HepG2 (cell line): ENCODE measurements around the gene C20orf144. TPM values are rescaled to one million over a fixed set of nuclear protein-coding genes. Genes with fewer than 3 reads are reported as not detected.

Experiments used
- AGO2 ChIP-seq: fragments of 200-400 bp; formaldehyde crosslinking; optimal IDR thresholded peaks from 2 replicates; pipeline ENCODE3; 2017; ENCODE audit warnings: mild to moderate bottlenecking, low read depth, low read length, moderate library complexity
- ATRX ChIP-seq: sonication (generic); formaldehyde crosslinking; IDR thresholded peaks from 2 replicates; pipeline ENCODE4 v1.4.0; 2020; ENCODE audit warnings: missing genetic modification reagents, borderline replicate concordance
- CHD4 ChIP-seq: fragments of 200-600 bp; sonication (generic); IDR thresholded peaks from 2 replicates; pipeline ENCODE4 v1.7.0; 2017; ENCODE audit warnings: mild to moderate bottlenecking, low read length, borderline replicate concordance
- FOXO1 ChIP-seq: sonication (generic); formaldehyde crosslinking; IDR thresholded peaks from 2 replicates; pipeline ENCODE4 v1.4.0; 2020; ENCODE audit warnings: missing genetic modification reagents
- GABPA ChIP-seq, 2 experiments: IDR thresholded peaks; 2 replicates each; pipeline ENCODE4 v1.6.1; 2011 to 2016; ENCODE audit warnings: low read depth in 2 of 2, low read length in 1 of 2, missing biosample characterization in 1 of 2, missing genetic modification characterization in 1 of 2
- JUNB ChIP-seq: sonication (generic); formaldehyde crosslinking; IDR thresholded peaks from 2 replicates; pipeline ENCODE4 v1.8.0; 2022; ENCODE audit warnings: missing genetic modification reagents, mild to moderate bottlenecking, borderline replicate concordance
- POLR2G ChIP-seq: fragments of 200-400 bp; formaldehyde crosslinking; IDR thresholded peaks from 2 replicates; pipeline ENCODE4 v1.6.1; 2018; ENCODE audit warnings: mild to moderate bottlenecking, low read depth, low read length, moderate library complexity
- RAD51 ChIP-seq: fragments of 450-650 bp; IDR thresholded peaks from 2 replicates; pipeline ENCODE4 v1.6.1; 2016; ENCODE audit warnings: borderline replicate concordance
- RORA ChIP-seq: sonication (generic); formaldehyde crosslinking; IDR thresholded peaks from 2 replicates; pipeline ENCODE4 v1.5.0; 2020; ENCODE audit warnings: mild to moderate bottlenecking, missing genetic modification reagents, moderate library complexity
- SRSF1 ChIP-seq: fragments of 200-400 bp; formaldehyde crosslinking; optimal IDR thresholded peaks from 2 replicates; pipeline ENCODE3; 2017; ENCODE audit warnings: mild to moderate bottlenecking, low read depth, low read length, moderate library complexity
- TP53 ChIP-seq: sonication (generic); formaldehyde crosslinking; conservative IDR thresholded peaks from 2 replicates; pipeline ENCODE4 v1.4.0; 2020; ENCODE audit warnings: missing genetic modification reagents
- ZFAT ChIP-seq: sonication (generic); formaldehyde crosslinking; conservative IDR thresholded peaks from 2 replicates; pipeline ENCODE4 v1.8.1; 2023; ENCODE audit warnings: missing genetic modification reagents, inconsistent platforms
- ZFP1 ChIP-seq: IDR thresholded peaks from 2 replicates; pipeline ENCODE4 v1.6.1; 2016
- ZNF230 ChIP-seq: sonication (generic); formaldehyde crosslinking; IDR thresholded peaks from 2 replicates; pipeline ENCODE4 v1.4.0; 2020; ENCODE audit warnings: mild to moderate bottlenecking, missing genetic modification reagents
- ZNF253 ChIP-seq: sonication (generic); formaldehyde crosslinking; IDR thresholded peaks from 2 replicates; pipeline ENCODE4 v1.8.0; 2022; ENCODE audit warnings: mild to moderate bottlenecking, missing genetic modification reagents, borderline replicate concordance
- ZNF3 ChIP-seq: IDR thresholded peaks from 2 replicates; pipeline ENCODE4 v1.7.0; 2017; ENCODE audit warnings: inconsistent platforms
- ZNF354B ChIP-seq: sonication (generic); formaldehyde crosslinking; IDR thresholded peaks from 2 replicates; pipeline ENCODE4 v1.8.0; 2022; ENCODE audit warnings: mild to moderate bottlenecking, missing genetic modification reagents
- ZNF615 ChIP-seq: sonication (generic); formaldehyde crosslinking; IDR thresholded peaks from 2 replicates; pipeline ENCODE4 v1.5.0; 2020; ENCODE audit warnings: mild to moderate bottlenecking, missing genetic modification reagents, borderline replicate concordance
- ZNF775 ChIP-seq: sonication (generic); formaldehyde crosslinking; IDR thresholded peaks from 2 replicates; pipeline ENCODE4 v1.4.0; 2020; ENCODE audit warnings: missing genetic modification reagents, mild to moderate bottlenecking, moderate library complexity, borderline replicate concordance
- polyA plus RNA-seq, 8 experiments: library from polyadenylated mRNA; depleted of rRNA in 3 of 8; stranded (reverse) in 7 of 8; unstranded in 1 of 8; fragments of >200 nt; fragmentation: Illumina TruSeq in 4 of 8; extraction: Trizol in 4 of 8; gene quantifications; 2 replicates each; pipeline versions ENCODE4 v1.2.1 to v1.2.3, GENCODE V29; 2011 to 2016; ENCODE audit warnings: low read depth in 4 of 8, missing spikeins in 1 of 8, mixed read lengths in 1 of 8; ENCODE audit not compliant: insufficient read depth in 1 of 8
- total RNA-seq, 5 experiments: library from RNA; depleted of rRNA; stranded (reverse); fragments of >200 nt; fragmentation: Illumina TruSeq; extraction: Trizol; gene quantifications; 2 replicates each; pipeline ENCODE4 v1.2.3, GENCODE V29; 2016; ENCODE audit warnings: low read depth in 1 of 5
- TF ChIP-seq, protein P1 (sequence below): sonication (generic); formaldehyde crosslinking; conservative IDR thresholded peaks from 2 replicates; pipeline ENCODE4 v1.5.0; 2020; ENCODE audit warnings: missing genetic modification reagents
- TF ChIP-seq, protein P2 (sequence below): sonication (generic); formaldehyde crosslinking; IDR thresholded peaks from 2 replicates; pipeline ENCODE4 v1.8.0; 2022; ENCODE audit warnings: mild to moderate bottlenecking, missing genetic modification reagents; ENCODE audit not compliant: insufficient replicate concordance
- TF ChIP-seq, protein P3 (sequence below): IDR thresholded peaks from 2 replicates; pipeline ENCODE4 v1.6.1; 2016; ENCODE audit warnings: missing compliant biosample characterization, missing genetic modification reagents, borderline replicate concordance
- TF ChIP-seq, protein P4 (sequence below), 2 experiments: sonication (generic) in 1 of 2; formaldehyde crosslinking in 1 of 2; IDR thresholded peaks; 2 replicates each; pipeline versions ENCODE4 v1.5.1 to v1.6.1; 2011 to 2020; ENCODE audit warnings: borderline replicate concordance in 1 of 2, low read depth in 1 of 2, low read length in 1 of 2, mild to moderate bottlenecking in 1 of 2, missing genetic modification reagents in 1 of 2, moderate library complexity in 1 of 2

The C20orf144 gene
- total and polyA plus RNA-seq, 2 of the 13 experiments (the other 11 are each of a cell fraction or from before 2014, with no cell fraction given) = 0.09 to 0.16 TPM

DNA sequence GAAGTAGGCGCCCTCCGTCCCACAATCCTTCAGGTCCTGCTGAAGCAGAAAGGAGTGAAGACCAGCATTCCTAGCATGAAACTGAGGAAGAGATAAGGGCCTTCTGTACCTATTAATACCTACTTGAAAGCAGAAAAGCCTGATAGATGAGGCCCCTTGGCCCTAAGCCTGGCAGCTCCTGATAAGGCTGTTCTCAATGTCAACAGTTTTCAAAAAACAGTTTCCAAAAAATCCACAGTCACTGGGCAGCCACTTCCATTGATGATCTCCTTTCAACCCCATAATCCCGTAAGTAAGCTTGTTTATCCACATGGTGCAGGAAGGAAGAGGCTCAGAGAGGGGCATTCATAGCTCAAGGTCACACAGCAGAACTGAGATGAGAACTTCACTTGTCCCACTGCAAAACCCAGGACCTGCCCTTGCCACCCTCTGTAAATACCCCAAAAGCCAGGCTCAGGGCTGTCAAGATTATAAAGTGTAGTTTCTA, 26.9 kb downstream of the C20orf144 start (continued):
- no peak for TF ChIP-seq GABPA (IDR thresholded peaks at IDR 0.05; ENCODE audit: low read depth, low read length)
- no peak for TF ChIP-seq GABPA (CRISPR knock-in tag; IDR thresholded peaks at IDR 0.05; ENCODE audit: low read depth)
- no peak for TF ChIP-seq ZNF615 (CRISPR knock-in tag)
- no peak for TF ChIP-seq RORA (CRISPR knock-in tag)
- no peak for TF ChIP-seq POLR2G
- TF ChIP-seq AGO2 = no peak
- TF ChIP-seq TP53 (CRISPR knock-in tag) = no peak
- TF ChIP-seq ZNF3 (CRISPR knock-in tag) = no peak
- TF ChIP-seq, protein P1, sequence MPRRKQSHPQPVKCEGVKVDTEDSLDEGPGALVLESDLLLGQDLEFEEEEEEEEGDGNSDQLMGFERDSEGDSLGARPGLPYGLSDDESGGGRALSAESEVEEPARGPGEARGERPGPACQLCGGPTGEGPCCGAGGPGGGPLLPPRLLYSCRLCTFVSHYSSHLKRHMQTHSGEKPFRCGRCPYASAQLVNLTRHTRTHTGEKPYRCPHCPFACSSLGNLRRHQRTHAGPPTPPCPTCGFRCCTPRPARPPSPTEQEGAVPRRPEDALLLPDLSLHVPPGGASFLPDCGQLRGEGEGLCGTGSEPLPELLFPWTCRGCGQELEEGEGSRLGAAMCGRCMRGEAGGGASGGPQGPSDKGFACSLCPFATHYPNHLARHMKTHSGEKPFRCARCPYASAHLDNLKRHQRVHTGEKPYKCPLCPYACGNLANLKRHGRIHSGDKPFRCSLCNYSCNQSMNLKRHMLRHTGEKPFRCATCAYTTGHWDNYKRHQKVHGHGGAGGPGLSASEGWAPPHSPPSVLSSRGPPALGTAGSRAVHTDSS (CRISPR knock-in tag) = no peak
- no peak for TF ChIP-seq ZFP1 (CRISPR knock-in tag)
- no peak for TF ChIP-seq ZNF253 (CRISPR knock-in tag)
- TF ChIP-seq, protein P2, sequence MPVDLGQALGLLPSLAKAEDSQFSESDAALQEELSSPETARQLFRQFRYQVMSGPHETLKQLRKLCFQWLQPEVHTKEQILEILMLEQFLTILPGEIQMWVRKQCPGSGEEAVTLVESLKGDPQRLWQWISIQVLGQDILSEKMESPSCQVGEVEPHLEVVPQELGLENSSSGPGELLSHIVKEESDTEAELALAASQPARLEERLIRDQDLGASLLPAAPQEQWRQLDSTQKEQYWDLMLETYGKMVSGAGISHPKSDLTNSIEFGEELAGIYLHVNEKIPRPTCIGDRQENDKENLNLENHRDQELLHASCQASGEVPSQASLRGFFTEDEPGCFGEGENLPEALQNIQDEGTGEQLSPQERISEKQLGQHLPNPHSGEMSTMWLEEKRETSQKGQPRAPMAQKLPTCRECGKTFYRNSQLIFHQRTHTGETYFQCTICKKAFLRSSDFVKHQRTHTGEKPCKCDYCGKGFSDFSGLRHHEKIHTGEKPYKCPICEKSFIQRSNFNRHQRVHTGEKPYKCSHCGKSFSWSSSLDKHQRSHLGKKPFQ = no peak
- TF ChIP-seq, protein P3, sequence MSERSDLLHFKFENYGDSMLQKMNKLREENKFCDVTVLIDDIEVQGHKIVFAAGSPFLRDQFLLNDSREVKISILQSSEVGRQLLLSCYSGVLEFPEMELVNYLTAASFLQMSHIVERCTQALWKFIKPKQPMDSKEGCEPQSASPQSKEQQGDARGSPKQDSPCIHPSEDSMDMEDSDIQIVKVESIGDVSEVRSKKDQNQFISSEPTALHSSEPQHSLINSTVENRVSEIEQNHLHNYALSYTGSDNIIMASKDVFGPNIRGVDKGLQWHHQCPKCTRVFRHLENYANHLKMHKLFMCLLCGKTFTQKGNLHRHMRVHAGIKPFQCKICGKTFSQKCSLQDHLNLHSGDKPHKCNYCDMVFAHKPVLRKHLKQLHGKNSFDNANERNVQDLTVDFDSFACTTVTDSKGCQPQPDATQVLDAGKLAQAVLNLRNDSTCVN = no peak
- no peak for TF ChIP-seq ZFAT
- 0 out of 2 replicates have a peak, but pooled peaks have one; percentile 50 for TF ChIP-seq ZNF354B (CRISPR knock-in tag)
- TF ChIP-seq SRSF1 = no peak
- peak; percentile 66; the same call in 1 of the 2 replicates for TF ChIP-seq CHD4
- peak; percentile 95 for TF ChIP-seq FOXO1
- TF ChIP-seq RAD51 = no peak
- no peak for TF ChIP-seq ZNF230 (CRISPR knock-in tag)
- TF ChIP-seq JUNB (CRISPR knock-in tag) = no peak
- TF ChIP-seq, protein P4, sequence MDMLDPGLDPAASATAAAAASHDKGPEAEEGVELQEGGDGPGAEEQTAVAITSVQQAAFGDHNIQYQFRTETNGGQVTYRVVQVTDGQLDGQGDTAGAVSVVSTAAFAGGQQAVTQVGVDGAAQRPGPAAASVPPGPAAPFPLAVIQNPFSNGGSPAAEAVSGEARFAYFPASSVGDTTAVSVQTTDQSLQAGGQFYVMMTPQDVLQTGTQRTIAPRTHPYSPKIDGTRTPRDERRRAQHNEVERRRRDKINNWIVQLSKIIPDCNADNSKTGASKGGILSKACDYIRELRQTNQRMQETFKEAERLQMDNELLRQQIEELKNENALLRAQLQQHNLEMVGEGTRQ (IDR thresholded peaks at IDR 0.05; ENCODE audit: low read depth, low read length) = no peak
- TF ChIP-seq, protein P4 (CRISPR knock-in tag; IDR thresholded peaks at IDR 0.05; ENCODE audit: borderline replicate concordance) = no peak
- TF ChIP-seq ATRX (CRISPR knock-in tag) = no peak
- no peak for TF ChIP-seq ZNF775 (CRISPR knock-in tag)
